Measurements from ENCODE around the gene ARHGAP1.

Gene ARHGAP1

DNA sequence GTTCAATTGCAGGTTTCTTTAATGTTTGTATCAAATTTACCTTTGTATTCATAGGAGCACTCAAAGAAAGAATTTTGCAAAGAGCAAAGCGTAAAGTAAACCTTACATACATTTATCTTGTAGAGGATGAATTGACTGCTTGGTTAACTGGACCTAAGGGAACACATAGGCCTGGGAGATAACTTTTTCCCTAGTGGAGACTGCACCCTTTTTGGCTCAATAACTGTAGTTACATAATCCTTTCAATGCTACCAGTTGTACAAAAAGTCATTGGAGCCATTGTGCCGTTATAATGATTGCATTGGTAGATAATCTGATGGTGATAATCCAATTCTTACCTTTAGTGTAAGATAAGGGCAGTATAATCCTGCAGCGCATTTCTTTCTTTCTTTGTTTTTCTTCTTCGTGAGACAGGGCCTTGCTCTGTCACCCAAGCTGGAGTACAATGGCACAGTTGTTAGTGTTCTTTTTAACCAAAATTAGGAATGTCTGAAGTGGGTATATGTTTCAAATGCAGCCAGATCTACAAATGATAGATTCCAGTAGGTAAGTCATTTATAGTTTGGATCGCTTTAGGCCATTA, 64.8 kb downstream of the ARHGAP1 start:
- DNase-seq, result no peak

DNA sequence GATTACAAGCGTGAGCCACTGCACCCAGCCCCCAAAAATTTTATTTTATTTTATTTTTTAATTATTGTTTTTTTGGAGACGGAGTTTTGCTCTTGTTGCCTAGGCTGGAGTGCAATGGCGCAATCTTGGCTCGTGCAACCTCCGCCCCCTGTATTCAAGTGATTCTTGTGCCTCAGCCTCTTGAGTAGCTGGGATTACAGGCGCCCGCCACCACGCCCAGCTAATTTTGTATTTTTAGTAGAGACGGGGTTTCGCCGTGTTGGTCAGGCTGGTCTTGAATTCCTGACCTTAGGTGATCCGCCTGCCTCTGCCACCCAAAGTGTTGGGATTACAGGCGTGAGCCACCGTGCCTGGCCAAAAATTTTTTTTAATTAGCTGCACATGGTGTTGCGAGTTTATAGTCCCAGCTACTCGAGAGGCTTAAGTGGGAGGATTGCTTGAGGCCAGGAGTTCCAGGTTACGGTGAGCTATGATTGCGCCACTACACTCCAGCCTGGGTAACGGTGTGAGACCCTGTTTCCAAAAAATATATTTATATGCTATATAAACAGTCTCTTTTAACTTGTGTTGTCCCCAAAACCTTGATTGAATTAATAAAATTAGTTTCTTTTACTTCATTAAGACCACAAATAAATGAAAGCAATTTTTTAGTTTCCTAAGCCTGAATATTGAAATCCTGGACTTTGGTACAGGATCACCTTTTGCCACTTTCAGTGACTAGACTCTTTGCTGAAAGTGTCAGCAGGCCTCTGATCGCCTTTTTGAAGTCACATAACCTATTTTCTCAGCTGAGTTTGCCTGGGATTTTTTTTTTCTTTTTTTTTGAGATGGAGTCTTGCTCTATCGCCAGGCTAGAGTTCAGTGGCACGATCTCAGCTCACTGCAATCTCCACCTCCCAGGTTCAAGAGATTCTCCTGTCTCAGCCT, 66.9 kb downstream of the ARHGAP1 start:
- no peak for DNase-seq

DNA sequence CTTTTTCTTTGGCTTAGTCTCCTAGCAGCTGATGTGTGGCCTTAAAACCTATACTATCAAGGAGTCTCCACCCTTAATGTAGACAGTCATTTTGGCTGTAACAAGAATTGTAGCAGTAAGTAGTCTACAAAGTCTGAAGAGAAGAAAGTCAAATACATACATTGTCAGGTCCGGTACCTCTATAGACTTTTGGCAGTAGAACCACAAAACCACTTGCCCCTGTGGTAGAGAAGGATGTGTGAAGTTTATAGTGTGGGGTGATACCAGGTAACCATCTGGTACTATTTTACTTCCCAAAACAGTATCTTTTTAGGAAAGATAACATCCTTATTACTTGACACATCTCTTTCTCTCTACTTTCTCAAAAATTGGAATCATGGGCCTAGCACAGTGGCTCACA, 67.9 kb downstream of the ARHGAP1 start:
- DNase-seq, result no peak

- no peak for DNase-seq
Measured at GRCh38 chr11:46631676-46632075, 68.7 kb downstream of the ARHGAP1 start.

DNA sequence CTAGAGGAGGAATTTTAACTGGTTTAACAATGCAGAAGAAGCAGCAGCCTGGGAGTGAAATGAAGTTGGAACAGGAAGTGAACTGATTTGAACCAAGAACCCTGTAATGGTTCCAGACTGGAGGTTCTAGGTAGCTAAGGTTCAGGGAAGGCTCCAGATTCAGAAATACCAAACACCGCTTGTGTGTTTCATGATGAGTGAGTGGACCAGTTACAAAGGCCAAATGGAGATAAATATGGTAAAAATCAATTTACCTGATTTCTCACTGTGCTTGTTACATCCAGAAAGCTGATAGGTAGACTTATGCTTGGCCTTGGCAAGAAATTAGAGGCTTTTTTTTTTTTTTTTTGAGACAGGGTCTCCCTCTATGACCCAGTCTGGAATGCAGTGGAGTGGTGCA, 70.2 kb downstream of the ARHGAP1 start:
- DNase-seq, result no peak

GRCh38 chr11:46628961-46629360, 71.5 kb downstream of the ARHGAP1 start:
- DNase-seq, result no peak
